RWPE1 (cell line): ENCODE measurements around the gene STARD7.

Experiments used
- CTCF ChIA-PET: fragments of 350-600 bp; sonication (Branson Sonifier 250); formaldehyde crosslinking; extraction: SDS; loops from one replicate; lab custom pipeline; 2021; lab: Yijun Ruan, JAX
- POLR2A ChIA-PET: fragments of 400-600 bp; formaldehyde crosslinking; extraction: SDS; loops from one replicate; lab custom pipeline; 2020; ENCODE audit warnings: antibody characterized with exemption; ENCODE audit not compliant: low non-redundant PET; lab: Yijun Ruan, JAX
- DNase-seq: peaks from one replicate; pipeline ENCODE4 v3.0.0; 2012; ENCODE audit warnings: low spot score
- H3K27ac ChIP-seq: fragments of 450-650 bp; 2 replicates; pipeline ENCODE4 v1.5.1; 2017
- CTCF ChIP-seq: fragments of 450-650 bp; conservative IDR thresholded peaks from 2 replicates; pipeline ENCODE4 v1.5.1; 2017; ENCODE audit warnings: low read depth, mild to moderate bottlenecking

The STARD7 gene

DNA sequence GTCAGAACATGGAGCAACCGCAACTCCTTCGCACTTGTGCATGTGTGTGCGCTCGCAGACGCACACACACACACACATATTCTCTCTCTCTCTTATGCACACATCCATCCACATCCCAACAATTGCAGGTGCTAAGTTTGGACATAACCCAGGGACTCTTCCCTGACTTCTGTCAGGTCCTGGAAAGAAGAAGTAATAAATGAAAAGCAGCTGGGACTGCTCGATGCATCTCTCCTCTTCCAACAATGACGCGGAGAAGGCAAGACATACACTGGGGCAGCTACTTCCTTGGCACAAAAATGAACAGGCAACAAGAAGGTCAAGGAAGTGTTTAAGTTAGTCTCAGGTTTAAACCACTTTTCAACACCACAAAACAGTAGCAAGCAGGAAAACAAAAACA lies 23.6 kb downstream of the STARD7 start:
- H3K27ac ChIP-seq, result no peak overlapping the region
- CTCF ChIA-PET, result interaction anchor here (0.6 kb wide), 1 partner anchor 75 kb away, joined by 3 read pairs; no protein-coding TSS in a partner anchor
- POLR2A ChIA-PET, result no interaction called here
- TF ChIP-seq CTCF, result no peak
- DNase-seq, result no peak

- POLR2A ChIA-PET, result interaction anchor here (0.7 kb wide), 1 partner anchor 21 kb away, joined by 5 read pairs; no protein-coding TSS in a partner anchor
- CTCF ChIA-PET, result interaction anchor here (0.6 kb wide), 1 partner anchor 76 kb away, joined by 3 read pairs; no protein-coding TSS in a partner anchor
- TF ChIP-seq CTCF, result no peak
Measured at GRCh38 chr2:96184188-96184587, 24.4 kb downstream of the STARD7 start.

DNA sequence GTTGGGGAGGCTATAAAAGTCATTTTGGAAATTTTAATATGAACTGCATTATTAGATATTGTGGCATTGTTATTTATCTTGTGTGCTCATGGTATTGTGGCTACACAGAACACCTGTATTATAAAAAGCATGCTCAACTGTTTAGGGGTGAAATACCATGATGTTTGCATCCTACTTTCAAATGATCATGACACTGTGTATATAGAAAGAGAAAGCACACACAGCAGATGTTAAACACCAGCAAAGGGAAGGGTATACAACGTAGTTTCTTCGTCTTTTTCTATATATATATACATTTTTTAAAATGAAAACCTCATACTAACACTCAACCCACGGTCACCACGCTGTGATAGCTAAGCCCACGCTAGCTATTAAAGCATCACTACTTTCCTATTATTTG lies 27.1 kb downstream of the STARD7 start:
- TF ChIP-seq CTCF, result no peak

More at GRCh38 chr2:96184188-96184587, 24.4 kb downstream of the STARD7 start:
- DNase-seq, result no peak
- H3K27ac ChIP-seq, result no peak overlapping the region

DNA sequence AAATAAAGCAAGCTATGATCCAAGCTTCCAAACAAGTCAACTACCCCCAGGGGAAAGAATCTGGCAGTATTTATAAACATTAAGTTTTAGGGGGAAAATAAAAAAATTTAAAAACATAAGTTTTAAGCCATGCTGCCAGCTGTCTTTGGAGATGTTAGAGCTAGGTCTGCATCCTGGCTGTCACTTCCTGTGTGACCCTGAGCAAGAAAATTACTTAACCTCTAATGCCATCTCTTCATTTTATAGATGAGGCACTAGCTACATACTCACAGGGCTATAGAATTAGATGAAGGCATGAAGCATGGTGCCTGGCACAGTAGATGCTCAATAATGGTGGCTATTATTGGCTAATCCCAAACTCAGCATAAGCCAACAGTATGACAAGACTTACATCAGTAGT lies 28.1 kb downstream of the STARD7 start:
- TF ChIP-seq CTCF, result no peak
- DNase-seq, result no peak
- CTCF ChIA-PET, result no interaction called here
- no peak overlapping the region for H3K27ac ChIP-seq
- POLR2A ChIA-PET, result no interaction called here

More for the DNA sequence above, 27.1 kb downstream of the STARD7 start:
- POLR2A ChIA-PET, result no interaction called here
- H3K27ac ChIP-seq, result no peak overlapping the region
- DNase-seq, result no peak
- CTCF ChIA-PET, result interaction anchor here (1.3 kb wide), 1 partner anchor 78 kb away, joined by 3 read pairs; no protein-coding TSS in a partner anchor

GRCh38 chr2:96180002-96180401 lies 28.6 kb downstream of the STARD7 start:
- CTCF ChIA-PET, result no interaction called here
- DNase-seq, result no peak
- no peak overlapping the region for H3K27ac ChIP-seq
- POLR2A ChIA-PET, result no interaction called here
- TF ChIP-seq CTCF, result no peak

GRCh38 chr2:96176661-96177060 lies 32.0 kb downstream of the STARD7 start:
- H3K27ac ChIP-seq, result no peak overlapping the region
- no peak for DNase-seq
- CTCF ChIA-PET, result no interaction called here
- POLR2A ChIA-PET, result no interaction called here
- no peak for TF ChIP-seq CTCF

GRCh38 chr2:96175951-96176350 lies 32.7 kb downstream of the STARD7 start:
- ChIA-PET POLR2A (no interaction called here), CTCF (interaction anchor here (2.6 kb wide), 1 partner anchor 153 kb away, joined by 20 read pairs; no protein-coding TSS in a partner anchor)
- no peak overlapping the region for H3K27ac ChIP-seq
- no peak for TF ChIP-seq CTCF
- no peak for DNase-seq
